DMS 273 treated with DMSO at 0.1 percent for 48 hours (cell line): ENCODE data around the gene CCNE1.

Experiments used
- DNase-seq: peaks from one replicate; lab custom pipeline; 2025; lab: John Stamatoyannopoulos, UW

Gene CCNE1

GRCh38 chr19:29844891-29845573 lies 33.2 kb downstream of the CCNE1 start:
- DNase-seq, result peak; percentile 89

DNA sequence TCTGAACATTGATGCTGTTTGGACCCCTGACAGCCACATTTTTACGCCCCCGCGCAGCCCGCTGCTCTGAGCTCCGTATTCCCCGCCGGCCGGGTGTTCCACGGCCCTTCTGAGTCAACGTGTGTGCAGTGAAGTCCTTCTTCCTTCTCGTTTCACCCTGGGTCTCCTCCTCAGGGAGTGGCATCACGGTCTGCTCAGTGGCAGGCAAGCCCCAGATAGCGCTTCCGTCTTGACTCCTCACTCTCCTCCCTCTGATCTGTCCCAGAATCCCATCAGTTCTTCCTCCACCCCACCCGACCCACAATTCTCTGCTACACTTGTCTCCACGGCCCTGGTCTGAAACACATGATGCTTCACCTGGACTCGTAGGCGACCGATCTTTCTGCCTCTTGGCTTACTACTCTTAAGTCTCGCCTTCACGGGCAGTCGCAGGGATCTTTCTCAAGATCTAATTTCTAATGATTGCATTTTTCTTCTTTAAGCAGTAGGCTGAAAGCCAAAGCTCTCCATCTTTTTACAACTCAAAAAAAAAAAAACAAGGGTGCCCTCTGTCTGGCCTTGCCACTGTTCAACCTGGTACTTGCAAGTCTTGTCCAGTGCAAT lies 33.9 kb downstream of the CCNE1 start:
- no peak for DNase-seq

- no peak for DNase-seq
Observed at GRCh38 chr19:29849208-29849607, 37.4 kb downstream of the CCNE1 start.

DNA sequence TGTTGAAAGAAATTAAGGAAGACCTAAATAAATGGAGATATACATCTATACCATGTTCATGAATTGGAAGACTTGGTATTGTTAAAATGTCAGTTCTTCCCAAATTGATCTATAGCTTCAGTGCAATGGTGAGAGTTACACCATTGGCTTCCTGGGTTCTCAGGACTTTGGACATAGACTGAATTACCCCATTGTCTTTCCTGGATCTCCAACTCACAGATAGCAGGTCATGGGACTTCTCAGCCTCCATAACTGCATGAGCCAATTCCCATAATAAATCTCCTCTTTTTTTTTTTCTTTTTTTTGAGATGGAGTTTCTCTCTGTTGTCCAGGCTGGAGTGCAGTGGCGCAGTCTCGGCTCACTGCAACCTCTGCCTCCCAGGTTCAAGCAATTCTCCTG lies 38.7 kb downstream of the CCNE1 start:
- no peak for DNase-seq

GRCh38 chr19:29851769-29852521 lies 40.2 kb downstream of the CCNE1 start:
- no peak for DNase-seq

GRCh38 chr19:29854033-29854432 lies 42.2 kb downstream of the CCNE1 start:
- no peak for DNase-seq

GRCh38 chr19:29855087-29855486 lies 43.3 kb downstream of the CCNE1 start:
- no peak for DNase-seq

DNA sequence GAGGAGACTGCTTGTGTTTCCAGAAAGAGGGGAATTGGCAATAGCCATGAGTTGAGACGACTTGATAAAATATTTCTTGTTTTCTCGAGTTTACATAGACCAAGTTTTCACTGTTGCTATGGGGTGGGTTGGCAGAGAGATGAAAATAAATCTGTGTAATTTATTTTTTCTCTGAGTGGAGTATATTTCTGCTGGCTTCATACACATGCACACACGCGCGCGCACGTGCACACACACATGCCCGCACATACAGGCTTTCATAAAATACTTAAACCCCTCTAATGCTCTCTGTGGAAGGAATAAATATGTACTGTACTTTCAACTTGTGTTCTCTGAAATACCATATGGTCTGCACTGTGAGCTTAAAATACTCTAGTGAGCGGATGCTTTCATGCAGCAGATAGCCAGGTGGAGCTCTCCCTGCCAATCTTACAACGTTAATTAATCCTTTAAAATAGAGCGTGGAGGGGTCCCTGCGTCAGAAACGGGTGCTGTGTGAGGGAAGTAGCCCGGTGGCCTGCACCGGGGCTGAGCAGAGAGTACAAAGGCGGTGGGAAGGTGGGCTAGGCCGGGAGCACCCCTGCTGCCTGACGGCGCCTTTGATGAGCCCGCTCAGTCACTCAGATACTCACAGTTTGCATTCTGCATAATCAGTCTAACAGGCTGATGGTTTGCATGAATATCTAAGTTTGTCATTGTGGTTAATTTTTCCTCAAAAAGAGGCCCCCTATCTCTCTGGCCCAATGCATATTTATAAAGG lies 44.1 kb downstream of the CCNE1 start:
- no peak for DNase-seq

- DNase-seq, result no peak
Observed at GRCh38 chr19:29858000-29858596, 46.3 kb downstream of the CCNE1 start.

GRCh38 chr19:29858621-29859020 lies 46.8 kb downstream of the CCNE1 start:
- DNase-seq, result no peak

GRCh38 chr19:29860492-29860891 lies 48.7 kb downstream of the CCNE1 start:
- peak; percentile 31 for DNase-seq

DNA sequence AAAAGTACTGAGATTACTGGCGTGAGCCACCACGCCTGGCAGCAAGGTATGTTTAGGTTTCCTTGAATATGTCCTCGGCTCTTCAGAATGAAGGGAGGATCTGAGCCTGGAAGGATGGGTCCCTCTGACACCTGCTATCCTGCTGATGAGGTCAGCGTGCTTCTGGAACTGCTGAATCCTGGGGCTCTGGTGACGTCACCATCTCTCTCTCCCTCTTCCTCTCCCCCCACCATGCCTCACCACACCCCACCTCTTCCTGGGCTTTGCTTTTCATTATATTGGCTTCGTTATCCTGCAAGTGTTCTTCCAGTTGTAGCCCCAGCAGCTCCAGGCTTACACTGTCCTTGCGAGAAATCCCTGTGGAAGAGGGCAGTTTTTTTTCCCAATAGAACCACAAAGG lies 49.8 kb downstream of the CCNE1 start:
- no peak for DNase-seq

GRCh38 chr19:29866011-29866410 lies 54.2 kb downstream of the CCNE1 start:
- no peak for DNase-seq

DNA sequence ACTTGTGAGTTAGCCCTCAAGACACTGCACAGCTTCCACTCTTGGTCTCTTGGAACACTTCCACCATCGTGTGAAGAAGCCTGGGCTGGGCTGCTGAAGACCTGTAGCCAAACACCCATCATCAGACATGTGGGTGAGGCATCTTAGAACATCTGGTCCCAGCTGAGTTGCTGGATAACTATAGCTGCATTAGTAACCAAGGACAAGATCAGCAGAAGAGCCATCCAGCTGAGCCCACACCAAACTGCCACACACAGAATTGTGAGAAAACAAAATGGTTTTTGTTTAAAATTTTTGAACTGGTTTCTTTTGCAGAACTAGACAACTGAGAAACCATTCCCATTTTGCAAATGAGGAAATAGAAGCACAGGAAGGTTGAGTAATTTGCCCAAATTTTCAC lies 56.2 kb downstream of the CCNE1 start:
- DNase-seq, result no peak

- DNase-seq, result no peak
Observed at GRCh38 chr19:29871143-29871542, 59.4 kb downstream of the CCNE1 start.

DNA sequence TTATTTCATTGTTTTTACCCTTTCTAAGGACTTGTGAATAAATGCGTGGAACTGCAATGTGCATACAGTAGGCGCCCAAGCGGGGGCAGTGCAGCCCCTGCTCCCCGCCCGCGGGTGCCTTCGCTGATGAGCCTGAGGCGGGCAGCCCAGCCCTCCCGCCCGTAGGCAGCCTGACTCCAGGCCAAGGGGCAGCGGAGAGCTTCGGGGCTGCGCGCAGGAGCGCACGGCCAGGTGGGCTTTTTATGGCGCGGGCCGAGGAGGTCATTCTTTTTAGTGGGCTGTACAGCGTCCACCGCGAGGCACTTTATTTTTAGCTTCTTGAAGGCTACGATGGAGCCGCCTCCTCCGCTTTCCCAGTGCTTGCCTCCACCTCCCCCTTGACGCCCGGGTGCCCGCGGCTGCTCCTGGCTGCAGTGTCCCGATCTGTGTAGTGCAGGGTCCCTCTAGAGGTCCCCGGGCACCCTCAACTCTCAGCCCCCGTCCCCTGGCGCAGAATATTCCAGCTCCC lies 60.5 kb downstream of the CCNE1 start:
- DNase-seq, result no peak

DNA sequence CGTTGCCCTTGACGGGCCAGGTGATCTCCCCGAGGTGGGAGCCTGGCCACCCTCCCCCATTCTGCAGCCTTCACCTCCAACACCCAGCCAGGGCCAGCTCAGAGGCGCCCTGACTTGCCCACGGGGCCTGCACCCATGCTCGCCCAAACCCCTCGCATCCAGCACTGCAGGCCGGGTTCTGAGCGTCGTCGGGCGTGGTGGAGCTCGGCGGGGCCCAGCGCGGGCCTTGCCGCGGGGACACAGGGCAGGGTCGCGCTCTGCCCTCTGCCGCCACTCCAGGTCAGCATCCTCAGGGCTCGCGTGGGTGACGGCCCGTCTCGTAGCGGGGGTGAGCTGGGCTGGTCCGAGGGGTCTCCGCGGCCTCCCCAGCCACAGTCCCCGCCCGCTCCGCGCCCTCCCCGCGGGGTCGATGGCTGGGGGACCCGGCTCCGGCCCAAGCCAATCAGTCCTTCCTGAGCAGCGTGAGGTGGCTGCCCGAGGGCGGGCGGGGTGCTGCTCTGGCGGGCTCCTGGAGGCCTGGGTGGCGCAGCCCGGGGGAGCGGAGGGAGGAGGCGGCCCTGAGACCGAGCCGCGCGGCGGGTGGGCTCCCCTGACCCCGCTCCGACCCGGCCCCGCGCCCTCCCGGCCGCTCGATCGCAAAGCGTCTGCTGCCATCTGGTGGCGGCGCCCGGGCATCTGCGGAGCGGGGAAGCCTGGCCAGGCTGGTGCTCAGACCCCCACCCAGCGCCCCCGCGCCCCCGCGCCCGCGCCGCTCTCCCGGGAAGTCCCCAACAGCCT lies 61.4 kb downstream of the CCNE1 start:
- DNase-seq, result no peak
